Choroid plexus epithelial cell (primary cell): ENCODE data around the gene RHOT2.

ENCODE experiments used
- DNase-seq: peaks from one replicate; pipeline ENCODE4 v3.0.0-alpha.2; 2010; ENCODE audit warnings: low read depth
- H3K4me3 ChIP-seq: 2 replicates; pipeline ENCODE4 v1.5.1; 2011; ENCODE audit warnings: low read depth, mild to moderate bottlenecking, control low read depth, low read length, moderate library complexity
- TF ChIP-seq, protein P1 (sequence below): conservative IDR thresholded peaks from 2 replicates; pipeline ENCODE4 v1.5.1; 2011; ENCODE audit warnings: low read depth, mild to moderate bottlenecking, control low read depth, inconsistent platforms, low read length, moderate library complexity

RHOT2 gene

DNA sequence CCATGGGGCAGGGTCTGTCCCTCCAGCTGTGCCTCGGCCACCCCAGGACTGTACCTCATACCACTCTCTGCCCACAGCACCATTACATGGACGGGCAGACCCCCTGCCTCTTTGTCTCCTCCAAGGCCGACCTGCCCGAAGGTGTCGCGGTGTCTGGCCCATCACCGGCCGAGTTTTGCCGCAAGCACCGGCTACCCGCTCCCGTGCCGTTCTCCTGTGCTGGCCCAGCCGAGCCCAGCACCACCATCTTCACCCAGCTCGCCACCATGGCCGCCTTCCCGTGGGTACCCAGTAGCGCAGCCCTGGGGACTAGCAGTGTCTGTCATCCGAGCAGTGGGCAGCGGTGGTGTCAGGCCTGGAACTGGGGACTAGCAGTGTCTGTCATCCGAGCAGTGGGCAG, 4.9 kb downstream of the RHOT2 start:
- TF ChIP-seq, protein P1, sequence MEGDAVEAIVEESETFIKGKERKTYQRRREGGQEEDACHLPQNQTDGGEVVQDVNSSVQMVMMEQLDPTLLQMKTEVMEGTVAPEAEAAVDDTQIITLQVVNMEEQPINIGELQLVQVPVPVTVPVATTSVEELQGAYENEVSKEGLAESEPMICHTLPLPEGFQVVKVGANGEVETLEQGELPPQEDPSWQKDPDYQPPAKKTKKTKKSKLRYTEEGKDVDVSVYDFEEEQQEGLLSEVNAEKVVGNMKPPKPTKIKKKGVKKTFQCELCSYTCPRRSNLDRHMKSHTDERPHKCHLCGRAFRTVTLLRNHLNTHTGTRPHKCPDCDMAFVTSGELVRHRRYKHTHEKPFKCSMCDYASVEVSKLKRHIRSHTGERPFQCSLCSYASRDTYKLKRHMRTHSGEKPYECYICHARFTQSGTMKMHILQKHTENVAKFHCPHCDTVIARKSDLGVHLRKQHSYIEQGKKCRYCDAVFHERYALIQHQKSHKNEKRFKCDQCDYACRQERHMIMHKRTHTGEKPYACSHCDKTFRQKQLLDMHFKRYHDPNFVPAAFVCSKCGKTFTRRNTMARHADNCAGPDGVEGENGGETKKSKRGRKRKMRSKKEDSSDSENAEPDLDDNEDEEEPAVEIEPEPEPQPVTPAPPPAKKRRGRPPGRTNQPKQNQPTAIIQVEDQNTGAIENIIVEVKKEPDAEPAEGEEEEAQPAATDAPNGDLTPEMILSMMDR = no peak
- no peak overlapping the region for H3K4me3 ChIP-seq
- DNase-seq = no peak

DNA sequence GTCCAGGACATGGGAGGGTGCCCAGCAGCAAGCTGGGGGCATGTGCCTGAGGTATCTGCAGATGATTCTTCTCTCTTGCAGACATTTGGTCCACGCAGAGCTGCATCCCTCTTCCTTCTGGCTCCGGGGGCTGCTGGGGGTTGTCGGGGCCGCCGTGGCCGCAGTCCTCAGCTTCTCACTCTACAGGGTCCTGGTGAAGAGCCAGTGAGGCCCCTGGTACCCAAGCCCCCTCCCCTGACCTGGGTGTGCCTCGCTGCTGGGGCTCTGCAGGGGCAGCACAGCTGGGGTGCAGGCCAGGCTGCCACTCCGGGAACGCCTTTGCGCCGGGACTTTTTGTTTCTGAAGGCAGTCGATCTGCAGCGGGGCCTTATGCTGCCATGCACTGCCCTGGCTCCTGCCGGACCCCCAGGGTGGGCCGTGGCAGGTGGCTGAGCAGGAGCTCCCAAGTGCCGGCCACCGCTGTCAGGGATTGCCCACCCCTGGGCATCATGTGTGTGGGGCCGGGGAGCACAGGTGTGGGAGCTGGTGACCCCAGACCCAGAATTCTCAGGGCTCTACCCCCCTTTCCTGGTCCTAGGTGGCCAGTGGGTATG, 5.6 kb downstream of the RHOT2 start:
- TF ChIP-seq, protein P1 = no peak
- DNase-seq = no peak
- no peak overlapping the region for H3K4me3 ChIP-seq

DNA sequence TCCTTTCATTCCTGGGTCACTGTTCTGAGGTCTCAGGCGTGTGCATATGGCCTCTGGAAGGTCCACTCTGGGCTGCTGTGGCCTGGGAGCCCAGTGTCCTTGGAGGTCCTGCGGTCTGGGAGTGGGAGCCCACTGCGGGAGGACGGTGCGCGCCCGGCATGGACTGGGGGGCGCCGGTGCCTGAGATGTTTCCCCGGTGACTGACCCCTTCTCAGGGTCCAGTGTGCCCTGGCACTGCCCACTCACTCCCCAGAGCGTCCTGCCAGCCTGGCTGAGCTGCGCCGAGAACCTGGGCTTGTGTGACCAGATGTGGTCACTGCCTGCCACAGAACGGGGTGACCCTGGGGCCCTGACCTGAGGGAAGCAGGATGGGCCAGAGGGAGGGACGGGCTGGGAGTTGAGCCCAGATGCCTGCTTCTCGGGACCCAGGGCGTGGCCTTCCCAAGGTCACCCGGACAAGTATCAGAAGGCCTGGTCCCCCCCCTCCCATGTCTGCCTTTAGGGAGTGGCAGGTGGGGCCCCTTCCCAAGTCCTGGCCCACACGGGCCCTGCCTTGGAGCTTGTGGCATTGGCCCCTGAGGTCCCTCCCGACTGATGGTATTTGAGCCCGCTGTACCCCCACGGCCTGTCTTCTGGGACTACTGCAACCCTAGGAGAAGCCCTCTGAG, 6.4 kb downstream of the RHOT2 start:
- TF ChIP-seq, protein P1 = no peak
- DNase-seq = no peak
- no peak overlapping the region for H3K4me3 ChIP-seq

DNA sequence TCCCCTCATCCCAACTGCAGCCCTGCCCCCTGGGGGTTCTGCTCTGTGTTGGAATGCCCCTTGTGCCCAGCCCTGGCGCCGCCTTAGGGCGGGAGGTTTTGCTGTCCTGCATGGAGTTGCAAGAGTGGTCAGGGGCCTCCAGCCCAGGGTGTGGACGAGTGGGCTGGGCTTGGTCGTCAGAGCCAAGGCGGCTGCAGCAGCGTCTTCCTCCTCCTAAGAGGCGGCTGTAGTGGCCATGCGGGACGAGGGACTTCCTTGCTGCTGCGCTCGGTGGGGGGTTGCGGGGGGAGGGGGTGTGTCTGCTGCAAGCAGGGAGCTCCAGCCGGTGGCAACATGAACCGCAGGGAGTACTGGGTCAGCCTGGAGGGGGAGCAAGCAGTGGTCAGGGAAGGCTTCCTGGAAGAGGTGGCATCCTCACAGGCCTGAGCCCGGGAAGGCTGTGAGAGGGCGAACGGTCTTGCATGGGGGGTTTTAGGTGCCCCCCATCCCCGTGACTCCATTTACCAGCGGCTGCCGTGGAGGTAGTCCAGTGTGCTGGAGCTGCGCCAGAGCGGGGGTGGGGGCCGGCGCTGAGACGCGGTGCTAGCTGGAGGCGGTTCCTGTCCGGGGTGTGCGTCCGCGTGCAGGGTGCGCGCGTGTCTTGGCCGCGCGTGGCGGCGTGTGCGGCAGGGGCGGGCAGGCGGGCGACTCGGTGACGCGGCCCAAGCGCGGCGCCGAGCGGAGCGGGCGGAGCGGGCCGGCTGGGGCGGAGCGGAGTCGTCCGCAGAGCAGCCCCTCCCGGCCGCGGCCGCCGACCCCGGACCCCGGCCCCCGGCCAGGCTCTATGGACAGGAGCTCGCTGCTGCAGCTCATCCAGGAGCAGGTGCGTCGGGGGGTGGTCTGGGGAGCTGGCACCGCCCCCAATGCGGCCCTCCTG, 7.3 kb downstream of the RHOT2 start, which contains the start of gene RHBDL1:
TSS of gene RHBDL1 (plus strand) at position 704 of the 916 bp plus-strand sequence. CDS start at position 824, 120 bp downstream.
- peak; percentile 64 for DNase-seq
- TF ChIP-seq, protein P1 = no peak
- H3K4me3 ChIP-seq = peak within 1 kb of the TSS; percentile 51

DNA sequence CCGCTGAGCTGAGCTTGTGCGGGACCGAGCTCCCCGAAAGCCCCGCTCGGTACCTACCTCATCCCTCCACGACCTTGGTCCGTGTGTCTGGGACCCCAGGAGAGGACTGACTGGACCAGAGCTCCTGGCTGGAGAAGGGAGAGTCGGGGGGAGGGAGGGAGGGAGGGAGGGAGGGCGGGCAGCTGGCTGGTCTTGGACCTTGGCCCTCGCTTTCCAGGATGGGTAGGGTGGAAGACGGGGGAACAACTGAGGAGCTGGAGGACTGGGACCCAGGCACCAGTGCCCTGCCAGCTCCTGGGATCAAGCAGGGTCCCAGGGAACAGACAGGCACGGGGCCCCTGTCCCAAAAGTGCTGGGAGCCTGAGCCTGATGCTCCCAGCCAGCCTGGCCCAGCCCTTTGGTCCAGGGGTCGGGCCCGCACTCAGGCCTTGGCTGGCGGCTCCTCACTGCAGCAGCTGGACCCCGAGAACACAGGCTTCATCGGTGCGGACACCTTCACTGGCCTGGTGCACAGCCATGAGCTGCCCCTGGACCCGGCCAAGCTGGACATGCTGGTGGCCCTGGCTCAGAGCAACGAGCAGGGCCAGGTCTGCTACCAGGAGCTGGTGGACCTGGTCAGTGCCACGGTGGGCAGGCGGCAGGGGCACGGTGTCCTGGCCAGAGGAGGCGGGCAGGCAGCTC, 8.1 kb downstream of the RHOT2 start:
- TF ChIP-seq, protein P1 = no peak
- DNase-seq = no peak
- H3K4me3 ChIP-seq = peak overlapping the region; percentile 51

DNA sequence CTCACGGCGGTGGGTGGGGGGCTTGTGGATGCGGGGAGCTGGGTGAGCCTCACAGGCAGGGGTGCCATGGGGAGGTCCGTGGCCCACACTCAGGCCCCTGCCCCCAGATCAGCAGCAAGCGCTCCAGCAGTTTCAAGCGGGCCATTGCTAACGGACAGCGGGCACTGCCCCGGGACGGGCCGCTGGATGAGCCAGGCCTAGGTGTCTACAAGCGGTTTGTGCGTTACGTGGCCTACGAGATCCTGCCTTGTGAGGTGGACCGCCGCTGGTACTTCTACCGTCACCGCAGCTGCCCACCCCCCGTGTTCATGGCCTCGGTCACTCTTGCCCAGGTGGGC, 8.6 kb downstream of the RHOT2 start:
- no peak for DNase-seq
- TF ChIP-seq, protein P1 = no peak
- no peak overlapping the region for H3K4me3 ChIP-seq
